ENCODE data around the gene PRSS56. TPM values are rescaled to one million over a fixed set of nuclear protein-coding genes. Genes with fewer than 3 reads are reported as not detected.

The PRSS56 gene
- total RNA-seq, 1 donor from 2014 or later, result not detected

GRCh38 chr2:232541195-232541960 is 21.2 kb downstream of the PRSS56 start:
- TF ChIP-seq CTCF (IDR thresholded peaks at IDR 0.05), result no peak
- peaks cover 2% of the 10 kb centered on the region for H3K4me1 Mint-ChIP-seq (ENCODE audit: unreplicated experiment)
- H3K36me3 Mint-ChIP-seq (ENCODE audit: unreplicated experiment), result peaks cover 2% of the 10 kb centered on the region
- no peak overlapping the region for H3K27ac Mint-ChIP-seq (ENCODE audit: unreplicated experiment)
- H3K27me3 Mint-ChIP-seq (ENCODE audit: unreplicated experiment), result no peaks in the 10 kb centered on the region
- H3K9me3 Mint-ChIP-seq (ENCODE audit: unreplicated experiment), result peaks cover under 1% of the 10 kb centered on the region
- no peak overlapping the region for H3K4me3 Mint-ChIP-seq (ENCODE audit: unreplicated experiment)
- DNase-seq (ENCODE audit: extremely low spot score, unreplicated experiment), result no peak

GRCh38 chr2:232541961-232542714 is 21.9 kb downstream of the PRSS56 start:
- Mint-ChIP-seq H3K9me3 (ENCODE audit: unreplicated experiment) (no peaks in the 10 kb centered on the region), H3K4me3 (ENCODE audit: unreplicated experiment) (no peak overlapping the region), H3K36me3 (ENCODE audit: unreplicated experiment) (peaks cover 6% of the 10 kb centered on the region), H3K4me1 (ENCODE audit: unreplicated experiment) (peaks cover 2% of the 10 kb centered on the region), H3K27ac (ENCODE audit: unreplicated experiment) (no peak overlapping the region), H3K27me3 (ENCODE audit: unreplicated experiment) (no peaks in the 10 kb centered on the region)
- no peak for TF ChIP-seq CTCF (IDR thresholded peaks at IDR 0.05)
- DNase-seq (ENCODE audit: extremely low spot score, unreplicated experiment), result no peak

GRCh38 chr2:232542715-232543467 is 22.7 kb downstream of the PRSS56 start:
- TF ChIP-seq CTCF (IDR thresholded peaks at IDR 0.05), result no peak
- Mint-ChIP-seq H3K4me1 (ENCODE audit: unreplicated experiment) (peaks cover 2% of the 10 kb centered on the region), H3K4me3 (ENCODE audit: unreplicated experiment) (no peak overlapping the region), H3K27me3 (ENCODE audit: unreplicated experiment) (no peaks in the 10 kb centered on the region), H3K36me3 (ENCODE audit: unreplicated experiment) (peaks cover 9% of the 10 kb centered on the region), H3K27ac (ENCODE audit: unreplicated experiment) (no peak overlapping the region), H3K9me3 (ENCODE audit: unreplicated experiment) (no peaks in the 10 kb centered on the region)
- no peak for DNase-seq (ENCODE audit: extremely low spot score, unreplicated experiment)

GRCh38 chr2:232543491-232543890 is 23.3 kb downstream of the PRSS56 start:
- no peak for TF ChIP-seq CTCF (IDR thresholded peaks at IDR 0.05)
- no peak overlapping the region for H3K27ac Mint-ChIP-seq (ENCODE audit: unreplicated experiment)
- peaks cover 11% of the 10 kb centered on the region for H3K36me3 Mint-ChIP-seq (ENCODE audit: unreplicated experiment)
- H3K4me3 Mint-ChIP-seq (ENCODE audit: unreplicated experiment), result no peak overlapping the region
- H3K4me1 Mint-ChIP-seq (ENCODE audit: unreplicated experiment), result peaks cover 2% of the 10 kb centered on the region
- no peaks in the 10 kb centered on the region for H3K27me3 Mint-ChIP-seq (ENCODE audit: unreplicated experiment)
- no peak for DNase-seq (ENCODE audit: extremely low spot score, unreplicated experiment)
- no peaks in the 10 kb centered on the region for H3K9me3 Mint-ChIP-seq (ENCODE audit: unreplicated experiment)

Data from osteocyte (in vitro differentiated cells).